Islet of Langerhans (tissue), 1 donor: ENCODE results near the gene MRAP2.
A peak's percentile ranks its signal among the peaks of the same experiment; 100 is the strongest.

Experiments
- FAIRE-seq: peaks from one replicate; lab custom pipeline; 2011; peaks lifted over from hg19 to GRCh38; lab: Jason Lieb, UNC

MRAP2 gene, protein sequence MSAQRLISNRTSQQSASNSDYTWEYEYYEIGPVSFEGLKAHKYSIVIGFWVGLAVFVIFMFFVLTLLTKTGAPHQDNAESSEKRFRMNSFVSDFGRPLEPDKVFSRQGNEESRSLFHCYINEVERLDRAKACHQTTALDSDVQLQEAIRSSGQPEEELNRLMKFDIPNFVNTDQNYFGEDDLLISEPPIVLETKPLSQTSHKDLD

DNA sequence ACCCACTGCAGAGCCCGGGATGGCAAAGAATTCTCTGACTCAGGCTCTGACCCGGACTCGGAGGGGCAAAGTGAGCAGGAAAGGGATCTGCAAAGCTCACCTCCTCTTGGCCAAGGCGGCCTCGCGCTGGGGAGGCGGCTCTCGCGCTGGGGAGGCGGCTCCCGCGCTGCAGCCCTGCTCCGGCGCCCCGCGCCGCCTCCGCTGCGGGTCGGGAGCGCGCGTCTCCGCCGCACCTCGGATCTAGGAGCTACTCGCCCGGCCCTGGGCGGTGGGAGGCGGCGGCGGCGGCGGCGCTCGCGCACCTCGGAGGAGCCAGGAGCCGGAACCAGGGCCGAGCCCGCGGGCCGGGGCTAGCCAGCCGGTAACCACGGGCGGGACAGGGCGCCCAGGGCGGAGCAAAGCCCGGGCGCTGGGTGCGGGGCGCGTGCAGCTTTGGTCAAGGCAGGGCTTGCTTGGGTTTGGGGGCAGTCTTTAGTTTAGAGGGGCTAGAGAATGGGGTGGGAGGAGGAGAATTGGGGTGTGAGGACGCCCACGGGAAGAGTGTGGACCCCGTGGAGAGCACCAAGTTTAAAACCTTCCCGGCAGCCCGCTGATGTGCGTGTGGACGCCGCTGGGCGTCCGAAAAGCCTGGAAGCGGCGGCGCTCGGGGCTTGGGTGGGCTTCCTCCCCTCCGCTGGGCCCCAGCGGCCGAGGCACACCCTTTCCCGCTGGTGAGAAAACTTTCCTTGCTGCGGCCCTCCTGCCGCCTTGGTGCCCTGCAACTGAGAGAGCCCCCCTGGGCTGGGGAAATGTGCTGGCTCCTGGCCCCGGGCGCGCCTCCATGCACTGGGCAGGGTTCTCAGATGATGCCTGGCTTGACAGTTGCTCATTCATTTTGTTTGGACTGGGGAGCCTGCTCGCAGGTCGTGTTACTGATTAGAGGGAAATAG is at the start of gene MRAP2:
MRAP2 (plus strand) TSS at position 250 of the 929 bp plus-strand sequence. CDS start 21,547 bp downstream, outside the sequence.
- FAIRE-seq, result no peak

DNA sequence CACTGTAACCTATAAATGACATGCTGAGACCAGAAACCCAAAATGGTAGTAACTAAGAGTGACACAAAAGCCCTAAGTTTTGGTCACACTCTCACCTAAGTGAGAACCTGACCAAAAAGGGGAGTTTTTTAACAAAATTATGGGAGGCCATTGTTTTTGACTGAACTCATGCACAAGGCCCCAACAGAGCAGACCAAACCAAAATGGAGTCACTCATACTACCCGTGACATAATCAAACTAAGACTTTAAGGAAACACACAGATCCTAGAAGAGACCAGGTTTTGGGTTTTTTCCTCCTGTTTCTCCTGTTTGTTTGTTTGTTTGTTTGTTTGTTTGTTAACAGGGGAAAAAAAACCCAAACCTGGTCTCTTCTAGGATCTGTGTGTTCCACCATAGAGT is 49.2 kb upstream of the MRAP2 start:
- no peak for FAIRE-seq

GRCh38 chr6:83985308-83985713 is 48.3 kb upstream of the MRAP2 start:
- no peak for FAIRE-seq

GRCh38 chr6:83985715-83986114 is 47.9 kb upstream of the MRAP2 start:
- FAIRE-seq, result no peak

DNA sequence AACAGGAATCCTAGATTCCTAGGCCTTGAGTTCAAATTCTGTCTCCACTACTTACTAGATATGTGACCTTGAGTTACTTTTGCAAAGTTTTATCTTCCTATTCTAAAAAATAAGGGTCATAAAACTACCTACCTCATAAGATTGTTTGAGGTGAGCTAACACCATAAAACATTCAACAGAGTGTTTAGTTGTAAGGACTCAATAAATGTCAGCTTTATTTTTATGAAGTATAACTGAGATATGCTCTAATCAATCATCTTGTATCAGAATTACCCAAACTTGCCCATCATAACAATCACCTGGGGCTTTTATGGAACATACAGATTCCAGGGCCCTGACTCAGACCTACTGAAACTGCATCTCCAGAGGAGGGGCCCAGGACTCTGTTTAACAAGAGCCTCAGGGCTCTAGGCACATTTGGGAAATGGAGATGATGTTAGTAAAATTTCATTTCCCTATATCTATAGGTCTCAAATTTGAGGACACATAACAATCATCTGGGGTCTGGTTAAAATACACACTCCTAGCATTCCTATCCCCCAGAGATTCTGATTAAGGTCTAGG is 35.5 kb upstream of the MRAP2 start:
- FAIRE-seq, result peak; percentile 21

DNA sequence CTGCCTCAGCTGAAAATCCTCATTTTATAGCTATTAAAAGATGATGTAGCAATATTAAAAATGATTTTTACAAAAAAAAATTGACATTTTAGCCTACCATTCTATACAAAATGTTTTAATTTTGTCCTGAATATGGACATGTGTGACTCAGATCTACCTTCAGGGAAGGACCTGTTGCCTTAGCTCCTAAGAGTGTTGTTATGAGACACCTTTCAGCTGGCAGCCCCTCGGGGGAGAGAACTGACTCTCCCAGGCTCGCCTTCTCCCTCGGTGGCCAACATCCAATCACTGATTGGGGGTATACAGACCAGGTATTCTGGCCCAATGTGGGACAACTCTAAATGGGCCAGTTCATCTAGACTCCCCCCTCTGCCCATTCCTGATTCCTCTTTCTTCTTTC is 32.5 kb upstream of the MRAP2 start:
- no peak for FAIRE-seq

DNA sequence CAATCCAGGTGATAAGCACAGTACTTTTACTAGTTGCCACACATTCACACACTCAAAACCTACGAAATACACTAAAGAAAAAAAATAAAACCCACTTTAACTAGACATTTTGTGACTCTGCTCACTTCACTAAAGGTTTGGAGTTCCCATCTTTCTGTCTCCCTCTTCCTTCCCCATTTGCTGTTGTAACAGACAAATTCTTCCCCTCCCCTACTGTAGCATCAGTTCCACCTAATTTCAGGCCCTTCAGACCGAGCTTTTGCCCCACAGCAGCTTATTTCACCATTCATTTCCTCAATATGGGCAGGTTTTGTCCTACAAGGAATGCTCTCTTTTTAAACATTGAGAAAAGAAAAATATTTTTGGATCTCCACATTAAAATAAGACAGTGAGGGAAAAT is 31.3 kb upstream of the MRAP2 start:
- FAIRE-seq, result no peak

DNA sequence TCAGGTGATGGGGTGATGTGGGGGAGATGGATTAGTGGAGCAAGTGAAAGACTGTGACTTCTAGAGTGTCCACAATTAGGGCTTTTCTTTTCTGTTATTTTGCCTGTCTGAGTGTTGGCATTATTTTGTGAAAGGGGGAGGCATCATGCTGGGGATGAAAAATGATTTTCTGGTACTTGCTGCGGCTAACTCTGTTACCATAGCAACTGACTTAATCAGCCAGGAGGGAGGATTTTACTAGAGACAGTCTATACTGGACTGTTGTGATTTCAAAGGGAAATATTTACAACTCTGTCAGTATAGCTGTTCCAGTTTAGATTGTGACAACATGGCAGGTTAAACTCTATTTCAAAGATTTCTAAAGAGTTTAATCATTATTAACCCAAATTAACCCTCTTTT is 30.4 kb upstream of the MRAP2 start:
- no peak for FAIRE-seq

DNA sequence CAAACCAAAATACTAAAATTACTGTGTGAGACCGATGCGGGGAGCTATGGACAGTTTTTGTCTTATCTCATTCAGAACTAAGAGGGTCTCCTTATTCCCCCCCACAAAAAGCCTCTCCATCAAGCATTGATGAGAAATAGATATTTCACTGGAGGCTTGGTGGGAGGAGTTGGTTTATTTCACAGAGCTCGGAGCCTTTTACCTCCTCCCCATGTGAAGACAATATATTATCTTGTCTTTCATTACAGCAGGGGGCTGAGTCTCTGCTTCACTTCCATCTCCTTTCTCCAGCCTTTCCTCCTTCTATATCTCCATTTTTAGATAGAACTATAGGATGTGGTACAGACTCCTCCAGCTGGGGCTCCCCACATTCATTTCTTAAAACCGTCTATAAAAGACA is 29.9 kb upstream of the MRAP2 start:
- no peak for FAIRE-seq

GRCh38 chr6:84007871-84008270 is 25.7 kb upstream of the MRAP2 start:
- FAIRE-seq, result no peak

DNA sequence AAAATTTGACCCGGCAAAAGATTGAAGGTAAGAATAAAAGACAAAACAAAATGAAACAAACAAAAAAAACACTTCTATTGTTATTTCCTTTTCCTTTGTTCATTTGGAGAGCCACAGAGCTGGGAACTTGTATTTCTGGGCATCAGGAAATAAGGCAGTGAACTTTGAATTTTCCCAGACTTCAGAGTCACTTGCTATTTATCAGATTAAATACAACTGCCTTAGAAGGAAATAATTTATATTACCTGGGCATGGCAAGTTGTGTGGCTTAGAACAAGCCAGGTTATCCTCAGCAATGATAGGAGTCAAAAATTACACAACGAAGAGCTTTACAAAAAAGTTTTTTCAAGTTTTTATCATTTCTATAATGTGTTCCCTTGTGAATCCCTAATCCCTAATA is 20.2 kb upstream of the MRAP2 start:
- no peak for FAIRE-seq

GRCh38 chr6:84013931-84014330 is 19.6 kb upstream of the MRAP2 start:
- FAIRE-seq, result peak; percentile 17

DNA sequence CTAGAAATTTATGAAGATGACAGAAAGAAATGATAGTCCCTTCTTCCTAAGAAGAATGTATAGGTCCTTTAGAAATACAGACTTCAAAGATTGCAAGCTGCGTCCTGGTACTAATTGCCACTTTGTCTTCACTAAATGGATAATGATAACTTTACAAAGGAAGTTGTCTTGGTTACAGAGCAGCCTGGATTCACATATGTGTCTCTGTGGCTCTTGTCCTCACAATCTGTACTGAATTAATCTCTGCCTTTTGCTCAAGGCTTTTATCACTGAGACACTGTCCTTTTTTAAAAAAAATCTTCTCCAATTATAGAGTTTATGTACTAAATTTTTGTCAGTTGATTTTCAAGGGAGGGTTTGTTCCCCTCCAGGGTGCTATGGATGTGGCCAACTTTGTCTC is 17.5 kb upstream of the MRAP2 start:
- no peak for FAIRE-seq

- peak; percentile 99 for FAIRE-seq
Measured at GRCh38 chr6:84017709-84018452, 15.7 kb upstream of the MRAP2 start.

DNA sequence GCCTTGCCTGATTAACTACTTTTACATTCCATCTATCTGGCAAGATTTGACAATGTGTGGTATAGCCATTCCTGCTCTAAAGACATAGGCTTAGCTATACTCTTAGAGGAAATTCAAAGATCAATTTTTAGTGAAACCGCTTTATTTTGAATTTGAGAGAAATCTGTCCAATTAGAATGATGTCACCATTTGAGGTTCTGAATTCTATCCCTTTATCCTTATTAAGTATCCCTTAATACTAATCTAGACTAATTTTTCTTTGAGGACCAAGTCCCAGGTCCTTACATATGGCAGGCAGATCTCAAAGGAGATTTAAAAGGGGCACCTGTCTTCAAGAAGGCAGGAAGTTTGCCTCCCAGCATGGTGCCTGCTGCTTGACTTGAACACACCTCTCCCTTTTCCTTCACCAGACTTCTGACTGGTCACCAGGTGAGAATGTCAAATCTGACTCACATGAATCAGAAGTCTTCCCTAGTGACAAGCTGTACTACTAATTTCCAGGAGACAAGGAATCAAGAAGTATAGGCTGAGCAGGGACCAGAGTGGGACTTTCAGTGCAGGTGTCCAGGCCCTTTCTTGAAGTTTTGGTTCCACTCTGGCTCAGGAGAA is 15.0 kb upstream of the MRAP2 start:
- no peak for FAIRE-seq

DNA sequence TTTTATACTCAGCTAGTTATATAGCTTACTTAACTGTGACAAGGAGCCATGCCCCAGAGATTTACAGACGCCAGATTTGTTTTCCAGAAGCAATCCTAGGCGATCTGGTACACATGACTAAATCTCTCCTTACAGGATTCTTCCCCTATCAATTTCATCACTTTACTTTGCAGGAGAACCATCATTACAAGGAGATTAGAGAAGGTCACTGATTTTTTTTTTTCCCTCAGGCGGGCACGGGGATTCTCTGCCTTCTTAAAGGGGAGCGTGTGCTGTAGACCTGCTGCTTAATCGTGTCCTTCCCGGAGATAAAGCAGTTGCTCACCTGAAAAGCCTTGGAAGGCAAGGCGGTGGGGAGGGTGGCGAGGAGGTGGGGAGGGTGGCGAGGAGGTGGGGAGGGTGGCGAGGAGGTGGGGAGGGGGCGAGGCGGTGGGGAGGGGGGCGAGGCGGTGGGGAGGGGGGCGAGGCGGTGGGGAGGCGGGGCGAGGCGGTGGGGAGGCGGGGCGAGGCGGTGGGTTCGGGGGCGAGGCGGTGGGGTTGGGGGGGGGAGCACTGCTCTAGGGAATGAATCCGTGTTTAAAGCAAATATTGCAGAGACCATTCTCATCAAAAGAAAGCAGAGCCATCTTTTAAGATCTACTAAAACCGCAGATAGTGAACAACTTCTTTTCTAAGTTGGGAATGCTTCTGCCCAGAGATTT is 14.3 kb upstream of the MRAP2 start:
- no peak for FAIRE-seq

GRCh38 chr6:84019842-84020211 is 13.7 kb upstream of the MRAP2 start:
- FAIRE-seq, result no peak

GRCh38 chr6:84021625-84022024 is 11.9 kb upstream of the MRAP2 start:
- FAIRE-seq, result peak; percentile 43

GRCh38 chr6:84026721-84027164 is 6.8 kb upstream of the MRAP2 start:
- no peak for FAIRE-seq

- FAIRE-seq, result peak; percentile 80
Measured at GRCh38 chr6:84027340-84028181, 6.0 kb upstream of the MRAP2 start.

GRCh38 chr6:84028350-84028749 is 5.2 kb upstream of the MRAP2 start:
- FAIRE-seq, result no peak
